B cell (primary cell): ENCODE data around the gene ZDHHC14. TPM values are rescaled to one million over a fixed set of nuclear protein-coding genes. Genes with fewer than 3 reads are reported as not detected.

Experiments used
- ATAC-seq: fragments of 200-7000 bp; cut with Tn5 transposase; one replicate; pipeline ENCODE4 v1.10.0; 2021; ENCODE audit warnings: low read depth, mild to moderate bottlenecking, moderate number of reproducible peaks, moderate library complexity
- CTCF ChIA-PET: fragments of 350-600 bp; sonication (Branson Sonifier 250); formaldehyde crosslinking; loops from one replicate; lab custom pipeline; 2021; ENCODE audit warnings: antibody characterized with exemption, inconsistent platforms; lab: Charles Lee
- POLR2A ChIA-PET: fragments of 350-600 bp; sonication (Branson Sonifier 250); formaldehyde crosslinking; loops from one replicate; lab custom pipeline; 2021; ENCODE audit warnings: antibody characterized with exemption; lab: Charles Lee
- DNase-seq: peaks from one replicate; pipeline ENCODE4 v3.0.0; 2013
- H2AFZ ChIP-seq: 2 replicates; pipeline ENCODE4 v1.6.1; 2012; ENCODE audit warnings: mild to moderate bottlenecking, low read depth, low read length; ENCODE audit not compliant: insufficient read depth, poor library complexity, severe bottlenecking
- H3K27ac ChIP-seq, 2 donors: 1 replicate in 1 of 2; 2 replicates in 1 of 2; pipeline ENCODE4 v1.5.1; 2012 to 2013; ENCODE audit warnings: low read length in 2 of 2, mild to moderate bottlenecking in 2 of 2, moderate library complexity in 1 of 2
- H3K27me3 ChIP-seq, 4 experiments: fragments of 200-600 bp in 1 of 4; sonication (generic) in 1 of 4; replicated peaks in 1 of 4; 1 replicate in 2 of 4; 2 replicates in 2 of 4; pipeline versions ENCODE4 v1.6.1 to v1.7.0; 2013 to 2016; ENCODE audit warnings: low read length in 3 of 4, mild to moderate bottlenecking in 2 of 4, mixed read lengths in 1 of 4, moderate library complexity in 1 of 4; ENCODE audit not compliant: insufficient read depth in 4 of 4, control insufficient read depth in 3 of 4; ENCODE audit errors: control extremely low read depth in 1 of 4
- H3K36me3 ChIP-seq, 2 experiments: replicated peaks in 1 of 2; 1 replicate in 1 of 2; 2 replicates in 1 of 2; pipeline versions ENCODE4 v1.6.1 to v1.7.1; 2013; ENCODE audit warnings: low read length in 1 of 2; ENCODE audit not compliant: insufficient read depth in 2 of 2, control insufficient read depth in 1 of 2; ENCODE audit errors: control extremely low read depth in 1 of 2, extremely low read depth in 1 of 2
- H3K4me1 ChIP-seq, 2 donors: fragments of 200-600 bp in 1 of 2; sonication (generic) in 1 of 2; 1 replicate in 1 of 2; 2 replicates in 1 of 2; pipeline versions ENCODE4 v1.5.1 to v1.6.1; 2013 to 2017; ENCODE audit warnings: low read length in 2 of 2; ENCODE audit not compliant: control insufficient read depth in 2 of 2, insufficient read depth in 2 of 2
- H3K4me2 ChIP-seq: replicated peaks from 2 replicates; pipeline ENCODE3; 2012; ENCODE audit warnings: mild to moderate bottlenecking, low read depth, low read length; ENCODE audit not compliant: poor library complexity, severe bottlenecking
- H3K4me3 ChIP-seq, 5 experiments: fragments of 200-600 bp in 1 of 5; sonication (generic) in 1 of 5; 1 replicate in 3 of 5; 2 replicates in 2 of 5; pipeline versions ENCODE4 v1.5.1 to v1.7.0; 2011 to 2016; ENCODE audit warnings: low read length in 4 of 5, mild to moderate bottlenecking in 4 of 5, low read depth in 2 of 5, control low read depth in 1 of 5, moderate library complexity in 1 of 5; ENCODE audit not compliant: insufficient read depth in 1 of 5; ENCODE audit errors: control extremely low read depth in 1 of 5, extremely low read depth in 1 of 5
- H3K79me2 ChIP-seq: fragments of 200-600 bp; sonication (generic); one replicate; pipeline ENCODE4 v1.6.0; 2016; ENCODE audit warnings: low read length; ENCODE audit not compliant: control insufficient read depth, insufficient read depth
- H3K9ac ChIP-seq: fragments of 200-600 bp; sonication (generic); 2 replicates; pipeline ENCODE4 v1.6.1; 2017; ENCODE audit warnings: mild to moderate bottlenecking, low read length, moderate library complexity
- H3K9me3 ChIP-seq, 3 donors: one replicate each; pipeline versions ENCODE4 v1.6.1 to v1.7.1; 2013; ENCODE audit warnings: low read length in 2 of 3; ENCODE audit not compliant: control insufficient read depth in 2 of 3, insufficient read depth in 1 of 3; ENCODE audit errors: control extremely low read depth in 1 of 3
- H4K20me1 ChIP-seq: 2 replicates; pipeline ENCODE4 v1.6.0; 2012; ENCODE audit warnings: mild to moderate bottlenecking, low read length; ENCODE audit not compliant: insufficient read depth, control insufficient read depth, poor library complexity, severe bottlenecking
- H3K27ac Mint-ChIP-seq: one replicate; pipeline ENCODE4 v1.8.0; 2021; ENCODE audit warnings: mixed read lengths
- H3K27me3 Mint-ChIP-seq: one replicate; pipeline ENCODE4 v1.8.0; 2021; ENCODE audit warnings: mixed read lengths
- H3K4me1 Mint-ChIP-seq: one replicate; pipeline ENCODE4 v1.8.0; 2021; ENCODE audit warnings: mixed read lengths
- H3K4me3 Mint-ChIP-seq: one replicate; pipeline ENCODE4 v1.8.0; 2021; ENCODE audit warnings: mixed read lengths
- H3K9me3 Mint-ChIP-seq: one replicate; pipeline ENCODE4 v1.8.0; 2022; ENCODE audit warnings: mixed read lengths; ENCODE audit not compliant: insufficient read depth
- EZH2 ChIP-seq: IDR thresholded peaks from 2 replicates; pipeline ENCODE4 v1.6.1; 2012; ENCODE audit warnings: borderline replicate concordance, low read depth, mild to moderate bottlenecking, moderate library complexity, low read length; ENCODE audit not compliant: insufficient read depth, poor library complexity, severe bottlenecking
- WGBS: methylation state at CpG from one replicate; pipeline ENCODE4 v1.1.5; 2013; ENCODE audit warnings: missing lambda C conversion rate; ENCODE audit not compliant: insufficient coverage; 5-methylcytosine and 5-hydroxymethylcytosine counted together
- intact Hi-C: fragments of 100-400 bp; cut with micrococcal nuclease; formaldehyde crosslinking; loops from one replicate; pipeline ENCODE4 v1.10.0; 2022
- polyA plus RNA-seq: library from polyadenylated mRNA; depleted of rRNA; stranded (reverse); fragments of >200 nt; gene quantifications from 2 replicates; pipeline ENCODE4 v1.2.3, GENCODE V29; 2012
- total RNA-seq, 2 donors: library from RNA; stranded (reverse); fragments of 120-200 nt in 1 of 2; gene quantifications; 1 replicate in 1 of 2; 2 replicates in 1 of 2; pipeline versions ENCODE4 v1.2.3 to v1.2.4, GENCODE V29; 2013 to 2022
- TF ChIP-seq, protein P1 (sequence below): fragments of 200-600 bp; IDR thresholded peaks from one replicate; pipeline ENCODE4 v1.8.0; 2022; ENCODE audit warnings: antibody characterized with exemption, mild to moderate bottlenecking

ZDHHC14 gene
- total and polyA plus RNA-seq, 2 donors (not counting 1 experiment from before 2014, with no cell fraction given) = 8.8 to 50.4 TPM

DNA sequence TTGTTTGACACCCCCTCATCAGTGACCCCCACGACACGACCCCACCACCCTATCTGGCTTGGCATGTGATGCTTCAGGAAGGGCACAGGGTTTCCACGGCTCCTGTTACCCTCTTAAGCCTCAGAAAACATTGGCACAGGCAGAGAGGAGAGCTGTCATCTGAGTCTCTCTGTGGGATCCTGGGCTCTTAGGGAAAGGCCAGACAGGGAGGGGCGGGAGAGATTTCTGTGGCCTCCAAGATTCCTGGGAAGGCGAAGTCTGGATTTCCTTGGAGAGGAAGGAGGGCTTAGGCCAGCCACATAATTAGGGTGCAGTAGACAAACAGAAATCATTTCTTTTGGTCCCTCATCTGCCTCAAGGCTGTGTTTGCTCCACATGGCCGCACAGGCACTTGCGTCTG is 250.4 kb downstream of the ZDHHC14 start:
- H3K4me1 ChIP-seq = peaks cover 11 to 12% of the 10 kb centered on the region in 2 donors
- Mint-ChIP-seq H3K27me3 (no peaks in the 10 kb centered on the region), H3K4me3 (no peak overlapping the region), H3K4me1 (peaks cover 15% of the 10 kb centered on the region), H3K9me3 (no peaks in the 10 kb centered on the region), H3K27ac (no peak overlapping the region)
- intact Hi-C loops = no loop called here
- H4K20me1 ChIP-seq = no peaks in the 10 kb centered on the region
- peaks cover 5% of the 10 kb centered on the region for H3K79me2 ChIP-seq
- H2AFZ ChIP-seq = no peak overlapping the region
- POLR2A ChIA-PET = no interaction called here
- no peak overlapping the region for H3K4me3 ChIP-seq
- H3K27ac ChIP-seq = no peak overlapping the region
- H3K27me3 ChIP-seq = no peaks in the 10 kb centered on the region
- H3K36me3 ChIP-seq = peaks cover 0 to 31% of the 10 kb centered on the region in 2 experiments
- CTCF ChIA-PET = interaction anchor here (1.4 kb wide), 1 partner anchor 16 kb away, joined by 4 read pairs; no protein-coding TSS in a partner anchor
- H3K9ac ChIP-seq = no peak overlapping the region
- TF ChIP-seq EZH2 = no peak
- TF ChIP-seq, protein P1, sequence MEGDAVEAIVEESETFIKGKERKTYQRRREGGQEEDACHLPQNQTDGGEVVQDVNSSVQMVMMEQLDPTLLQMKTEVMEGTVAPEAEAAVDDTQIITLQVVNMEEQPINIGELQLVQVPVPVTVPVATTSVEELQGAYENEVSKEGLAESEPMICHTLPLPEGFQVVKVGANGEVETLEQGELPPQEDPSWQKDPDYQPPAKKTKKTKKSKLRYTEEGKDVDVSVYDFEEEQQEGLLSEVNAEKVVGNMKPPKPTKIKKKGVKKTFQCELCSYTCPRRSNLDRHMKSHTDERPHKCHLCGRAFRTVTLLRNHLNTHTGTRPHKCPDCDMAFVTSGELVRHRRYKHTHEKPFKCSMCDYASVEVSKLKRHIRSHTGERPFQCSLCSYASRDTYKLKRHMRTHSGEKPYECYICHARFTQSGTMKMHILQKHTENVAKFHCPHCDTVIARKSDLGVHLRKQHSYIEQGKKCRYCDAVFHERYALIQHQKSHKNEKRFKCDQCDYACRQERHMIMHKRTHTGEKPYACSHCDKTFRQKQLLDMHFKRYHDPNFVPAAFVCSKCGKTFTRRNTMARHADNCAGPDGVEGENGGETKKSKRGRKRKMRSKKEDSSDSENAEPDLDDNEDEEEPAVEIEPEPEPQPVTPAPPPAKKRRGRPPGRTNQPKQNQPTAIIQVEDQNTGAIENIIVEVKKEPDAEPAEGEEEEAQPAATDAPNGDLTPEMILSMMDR = no peak
- DNase-seq (no peak), ATAC-seq (no peak)
- no peaks in the 10 kb centered on the region for H3K9me3 ChIP-seq
- WGBS = 95% methylated on average over 7 of the region's 7 CpGs
- H3K4me2 ChIP-seq = no peak overlapping the region

DNA sequence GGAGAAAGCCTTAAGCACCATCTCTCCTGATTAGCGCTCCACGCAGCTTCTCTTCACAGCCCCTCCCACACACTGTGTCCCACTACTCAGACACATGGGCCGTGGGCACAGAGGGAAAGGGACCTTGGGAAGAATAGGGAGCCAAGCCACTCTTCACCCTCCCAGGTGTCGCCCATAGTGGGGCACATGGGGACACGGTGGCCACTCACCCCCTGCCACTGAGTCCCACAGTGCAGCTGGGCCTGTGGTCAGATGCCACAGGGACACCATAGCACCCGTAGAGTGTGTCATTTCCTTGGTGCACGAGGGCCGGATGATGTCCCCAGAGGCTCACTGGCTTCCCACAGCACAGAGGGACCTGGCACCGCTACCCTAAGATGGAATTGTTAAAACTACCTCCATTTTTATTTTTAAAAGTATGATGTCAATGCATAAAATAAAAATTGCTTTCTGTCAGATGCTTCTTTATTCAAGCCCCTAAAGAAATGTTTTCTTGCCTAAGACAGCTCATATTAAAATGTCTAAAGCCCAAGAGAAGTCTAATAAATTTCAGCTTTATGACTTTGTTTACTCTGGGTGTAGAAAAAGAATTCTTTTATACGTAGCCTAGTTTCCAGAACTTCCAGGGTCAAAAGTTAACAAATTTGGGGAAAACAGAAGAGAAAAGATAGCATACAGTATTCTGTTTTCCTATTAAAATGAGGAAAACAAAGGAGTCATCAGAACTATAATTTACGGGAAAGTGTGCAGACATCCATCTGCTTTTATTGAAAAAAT is 251.0 kb downstream of the ZDHHC14 start:
- DNase-seq (no peak), ATAC-seq (peak; percentile 17)
- Histone ChIP-seq H3K4me1 (peaks cover 11 to 12% of the 10 kb centered on the region in 2 donors), H3K9ac (no peak overlapping the region), H3K79me2 (peaks cover 5% of the 10 kb centered on the region), H3K9me3 (no peaks in the 10 kb centered on the region), H3K36me3 (peaks cover 0 to 32% of the 10 kb centered on the region in 2 experiments), H3K27me3 (no peaks in the 10 kb centered on the region), H2AFZ (no peak overlapping the region), H3K27ac (no peak overlapping the region), H3K4me2 (no peak overlapping the region), H4K20me1 (no peaks in the 10 kb centered on the region), H3K4me3 (no peak overlapping the region)
- 64% methylated on average over 6 of the region's 11 CpGs for WGBS
- Mint-ChIP-seq H3K27me3 (no peaks in the 10 kb centered on the region), H3K4me1 (peaks cover 15% of the 10 kb centered on the region), H3K4me3 (no peak overlapping the region), H3K27ac (no peak overlapping the region), H3K9me3 (no peaks in the 10 kb centered on the region)
- ChIA-PET POLR2A (no interaction called here), CTCF (no interaction called here)
- intact Hi-C loops = no loop called here
- TF ChIP-seq, protein P1 = no peak
- TF ChIP-seq EZH2 = no peak
